GM10847 (cell line): ENCODE data around the gene FEV.

Experiments used
- POLR2A ChIP-seq: IDR thresholded peaks from 2 replicates; pipeline ENCODE4 v1.6.1; 2011; ENCODE audit not compliant: insufficient read length; ENCODE audit errors: extremely low read depth

Gene FEV

DNA sequence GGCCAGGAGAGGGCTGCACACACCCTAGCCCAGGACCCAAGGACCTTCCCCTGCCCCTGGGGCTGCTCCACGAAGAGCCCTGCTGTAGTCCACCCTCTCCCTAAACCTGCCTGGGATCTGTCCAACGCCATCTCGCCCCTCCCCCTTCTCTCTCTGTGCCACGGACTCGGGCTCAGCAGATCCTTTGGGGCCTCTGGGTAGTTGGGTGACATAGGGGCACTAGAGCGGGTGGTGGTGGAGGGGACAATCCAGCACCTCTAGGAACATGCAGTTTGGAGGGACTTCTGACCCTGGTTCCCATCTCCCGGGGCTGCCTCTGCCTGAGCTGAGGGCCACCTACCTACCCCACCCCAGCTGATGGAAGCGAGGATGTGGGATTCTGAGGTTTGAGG lies 15.6 kb upstream of the FEV start:
- no peak for TF ChIP-seq POLR2A

DNA sequence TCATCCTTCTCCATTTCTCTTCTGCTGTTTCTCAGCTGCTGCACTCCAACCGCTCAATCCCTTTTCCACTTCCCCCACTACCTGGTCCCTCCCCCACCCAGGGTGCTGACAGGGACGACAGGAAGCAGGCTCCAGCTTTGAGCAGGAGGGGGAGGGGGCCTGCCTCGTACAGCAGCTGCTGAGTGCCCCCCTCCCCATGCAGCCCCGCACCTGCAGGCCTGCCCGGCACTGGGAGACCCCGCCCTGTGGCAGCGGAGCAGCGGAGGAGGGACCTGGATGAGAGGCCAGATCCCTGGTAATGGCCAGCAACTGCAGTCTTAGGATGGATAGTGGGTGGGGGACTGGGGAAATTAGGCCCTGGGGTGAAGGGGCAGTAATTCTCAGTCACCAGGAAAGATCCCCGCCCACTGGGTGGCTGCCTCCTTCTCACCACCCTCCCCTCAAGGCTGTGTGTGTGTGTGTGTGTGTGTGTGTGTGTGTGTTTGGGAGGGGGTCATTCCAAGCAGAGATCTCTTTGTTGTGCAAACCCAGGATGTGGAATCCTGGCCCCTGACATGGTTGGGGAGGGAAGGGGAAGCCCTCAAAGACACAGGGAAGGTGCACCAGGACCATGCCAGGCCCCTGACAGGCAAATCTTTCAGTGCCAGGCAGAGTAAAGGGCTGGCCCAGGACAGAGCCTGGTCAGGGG lies 15.0 kb upstream of the FEV start:
- no peak for TF ChIP-seq POLR2A

DNA sequence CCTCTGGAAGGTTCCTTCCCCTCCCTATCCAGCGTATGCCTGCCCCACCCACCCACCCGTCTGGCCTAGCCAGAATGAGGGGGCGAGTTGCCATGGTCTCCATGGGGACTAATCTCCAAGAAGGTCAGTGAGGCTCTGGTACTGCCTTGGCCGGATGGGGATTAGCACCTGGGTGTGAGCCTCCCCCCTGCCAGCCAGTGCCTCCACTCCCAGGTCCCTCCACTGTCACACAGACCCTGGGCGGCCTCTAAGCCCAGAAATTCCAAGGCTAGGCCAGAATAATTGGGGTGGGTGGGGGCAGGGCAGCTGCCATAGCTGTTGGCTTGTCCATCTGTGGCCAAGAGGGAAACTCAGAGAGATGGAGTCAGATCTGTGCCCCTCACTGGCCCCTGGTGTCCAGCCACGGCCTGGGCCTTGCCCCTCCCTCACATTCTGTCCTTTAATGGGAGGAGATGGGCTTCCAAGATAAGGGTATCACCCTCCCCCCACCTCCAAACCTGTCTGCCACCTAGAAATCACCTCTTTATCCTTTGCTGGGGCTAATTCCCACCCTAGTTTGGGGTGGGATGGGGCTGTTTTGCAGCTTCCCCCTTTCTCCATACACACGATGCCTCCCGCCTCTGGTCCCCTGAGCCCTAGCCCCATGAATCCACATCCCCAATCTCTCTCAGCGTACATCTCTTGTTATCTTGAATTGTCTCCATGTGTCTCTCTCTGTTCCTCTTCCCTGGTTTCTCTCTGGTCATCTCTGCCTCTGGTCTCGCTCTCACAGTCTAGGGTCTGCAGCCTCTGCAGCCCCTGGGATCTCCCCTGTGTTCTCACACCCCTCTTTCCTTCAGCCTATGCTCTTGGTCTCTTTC lies 14.3 kb upstream of the FEV start:
- no peak for TF ChIP-seq POLR2A

DNA sequence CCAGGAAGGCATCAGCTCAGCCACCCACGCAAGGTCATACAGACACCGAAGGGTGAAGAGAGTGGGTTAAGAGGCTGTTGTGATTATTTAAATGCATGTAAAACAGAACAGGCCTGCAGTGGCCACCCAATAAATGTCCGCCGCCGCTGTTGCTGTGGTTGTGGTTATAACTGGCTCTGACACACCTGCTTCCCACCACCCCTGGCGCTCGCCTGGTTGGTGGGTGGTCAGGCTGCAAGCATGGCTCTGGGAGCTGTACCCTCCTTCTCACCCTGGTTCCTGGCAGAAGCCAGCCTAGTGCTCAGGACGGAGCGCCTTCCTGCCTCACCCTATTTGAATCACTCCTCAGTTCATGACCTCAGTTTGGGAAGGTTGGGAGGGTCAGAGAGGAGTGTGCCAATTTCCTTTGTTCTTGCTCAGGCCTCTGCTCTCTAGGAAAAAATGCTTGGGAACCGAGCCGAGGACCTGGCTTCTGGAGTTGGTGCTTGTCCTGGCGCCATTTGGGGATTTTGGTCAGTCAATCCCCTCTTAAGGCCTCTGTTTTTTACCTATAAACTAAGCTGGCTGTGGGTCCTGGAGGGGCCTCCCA lies 13.5 kb upstream of the FEV start:
- TF ChIP-seq POLR2A, result no peak

DNA sequence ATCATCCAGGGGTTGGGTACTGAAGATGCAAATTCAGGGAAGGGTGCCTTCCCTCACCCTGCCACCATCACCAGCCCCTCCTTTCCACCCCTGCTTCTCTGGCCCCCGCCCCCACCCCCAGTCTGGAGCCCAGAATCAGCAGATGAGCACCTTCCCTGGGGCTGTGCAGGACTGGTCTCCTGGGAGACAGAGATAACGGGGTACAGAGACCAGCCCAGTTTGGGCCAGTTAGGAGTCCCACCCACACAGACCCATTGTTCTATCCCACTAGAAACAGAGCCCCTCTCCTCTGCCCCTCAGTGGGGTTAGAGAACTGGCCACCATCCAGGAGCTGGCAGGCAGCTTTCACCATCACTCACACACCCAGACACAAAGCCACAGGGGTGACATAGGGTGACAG lies 12.7 kb upstream of the FEV start:
- TF ChIP-seq POLR2A, result no peak

DNA sequence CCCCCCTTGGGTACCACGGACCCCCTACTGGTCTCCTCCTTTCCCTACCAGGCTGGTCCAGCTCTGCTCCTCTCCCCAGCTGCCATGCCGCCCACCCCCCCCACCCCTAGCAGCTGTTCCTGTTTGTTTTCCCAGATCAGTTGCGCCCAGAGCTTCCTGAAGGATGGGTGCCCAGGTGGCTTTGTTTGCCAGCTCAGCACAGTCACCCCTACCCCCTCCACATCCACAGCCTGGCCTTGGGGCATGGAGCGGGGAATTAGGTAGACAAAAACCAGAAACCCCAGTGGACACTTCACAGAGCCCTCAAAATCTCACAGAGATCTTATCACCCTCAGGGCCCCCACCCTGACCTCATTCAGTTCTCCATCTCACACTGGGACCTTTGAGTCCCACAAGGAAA lies 12.0 kb upstream of the FEV start:
- TF ChIP-seq POLR2A, result no peak

DNA sequence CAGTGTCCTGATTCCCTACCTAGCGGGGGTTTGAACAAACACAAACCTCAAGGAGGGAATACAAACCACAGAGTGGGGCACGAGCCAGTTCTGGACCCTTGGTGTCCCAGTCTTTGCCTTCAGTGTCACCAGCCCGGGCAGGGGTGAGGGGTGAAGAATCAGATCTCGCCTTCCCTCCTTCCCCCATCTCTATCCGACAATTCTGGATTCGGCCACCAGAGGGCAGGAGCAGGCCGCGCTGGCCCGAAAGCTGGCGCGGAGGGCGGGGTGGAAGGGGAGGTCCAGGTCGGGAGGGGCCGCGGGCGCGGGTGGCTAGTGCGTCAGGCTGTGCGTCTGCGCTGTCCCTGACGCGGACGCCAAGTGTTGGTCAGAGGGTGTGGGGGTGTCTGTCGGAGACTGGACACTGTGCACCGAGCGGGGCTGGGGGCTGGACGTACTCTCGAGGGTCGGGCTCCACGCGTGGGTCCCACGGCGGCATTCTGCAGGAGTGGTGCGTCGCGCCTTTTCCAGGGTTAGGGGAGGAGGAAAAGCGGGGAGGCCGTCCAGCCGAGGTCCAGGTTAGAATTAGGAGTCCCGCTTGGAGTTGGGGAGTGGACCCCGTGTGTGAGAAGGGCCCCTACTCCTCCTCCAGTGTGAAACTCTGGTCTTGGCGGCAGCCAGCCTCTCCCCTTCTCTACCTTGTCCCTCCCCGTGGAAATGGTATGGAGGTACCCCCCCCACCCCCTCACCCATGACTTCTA lies 11.2 kb upstream of the FEV start:
- TF ChIP-seq POLR2A, result no peak

DNA sequence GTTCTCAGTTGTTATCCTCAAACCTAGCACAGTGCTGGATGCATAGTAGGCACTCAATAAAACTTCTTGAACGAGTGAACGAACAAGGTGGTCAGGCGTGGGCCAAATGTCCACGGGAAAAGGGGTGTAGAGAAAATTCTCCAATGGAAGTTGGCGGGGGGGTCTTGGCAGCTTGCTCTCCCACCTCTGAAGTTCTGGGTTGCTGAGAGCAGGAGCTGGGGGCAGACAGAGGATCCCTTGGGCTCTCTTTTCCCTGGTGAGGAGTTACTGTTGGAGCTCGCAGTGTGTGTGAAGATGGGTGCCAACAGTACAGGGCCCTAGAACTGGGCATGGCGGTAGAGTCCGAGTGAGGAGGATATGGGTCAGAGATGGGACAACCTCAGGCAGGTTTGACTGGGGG lies 10.6 kb upstream of the FEV start:
- TF ChIP-seq POLR2A, result no peak

DNA sequence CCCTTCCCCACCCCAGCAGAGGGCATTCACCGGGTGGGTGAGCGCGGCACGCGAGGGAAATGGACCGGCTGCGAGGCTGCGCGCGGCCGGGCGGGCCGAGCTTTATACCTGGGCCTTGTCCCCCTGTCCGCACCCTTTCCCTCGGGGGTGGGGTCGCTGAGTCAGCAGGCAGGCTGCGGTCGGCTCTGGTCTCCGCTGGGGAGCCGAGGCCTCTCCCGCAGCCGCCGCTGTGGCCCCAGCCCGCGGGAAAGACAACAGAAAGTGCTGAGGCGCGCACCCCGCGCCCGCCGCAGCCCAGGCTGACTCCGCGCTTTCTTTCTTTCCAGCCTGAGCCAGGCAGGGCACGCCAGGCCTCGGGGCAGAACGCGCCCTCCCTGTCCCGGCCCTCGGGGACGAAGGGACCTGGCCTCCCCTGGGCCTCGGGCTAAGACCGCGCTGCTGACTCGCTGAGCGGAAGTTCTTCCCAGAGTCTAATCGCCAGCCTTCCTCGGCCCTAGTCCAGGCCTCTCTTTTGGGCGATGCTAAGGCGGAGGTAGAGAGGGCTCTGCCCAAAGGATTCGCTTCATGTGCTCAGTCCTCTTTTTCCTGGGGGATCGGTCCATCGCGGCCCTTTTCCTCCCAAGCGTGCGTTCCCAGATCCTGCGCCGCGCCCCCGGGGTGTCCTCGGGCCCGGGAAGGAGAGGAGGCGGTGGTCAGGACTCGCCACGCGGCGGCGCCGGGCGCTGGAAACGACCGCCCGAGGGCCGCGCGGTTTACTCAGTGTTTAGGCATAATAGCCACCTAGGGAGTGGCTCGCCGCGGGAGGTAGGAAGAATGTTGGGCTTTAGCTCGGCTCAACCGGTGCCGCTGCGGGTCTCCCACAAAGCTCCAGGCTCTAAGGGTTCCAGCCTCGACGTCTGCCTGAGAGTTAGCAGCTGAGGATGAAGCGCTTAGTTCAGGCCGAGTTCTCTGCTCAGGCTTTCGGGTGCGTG lies 8.6 kb upstream of the FEV start, which contains the start of gene CRYBA2:
TSS of gene CRYBA2 (minus strand) at position 78 of the 971 bp plus-strand sequence. CDS start 246 bp downstream, outside the sequence.
- no peak for TF ChIP-seq POLR2A

DNA sequence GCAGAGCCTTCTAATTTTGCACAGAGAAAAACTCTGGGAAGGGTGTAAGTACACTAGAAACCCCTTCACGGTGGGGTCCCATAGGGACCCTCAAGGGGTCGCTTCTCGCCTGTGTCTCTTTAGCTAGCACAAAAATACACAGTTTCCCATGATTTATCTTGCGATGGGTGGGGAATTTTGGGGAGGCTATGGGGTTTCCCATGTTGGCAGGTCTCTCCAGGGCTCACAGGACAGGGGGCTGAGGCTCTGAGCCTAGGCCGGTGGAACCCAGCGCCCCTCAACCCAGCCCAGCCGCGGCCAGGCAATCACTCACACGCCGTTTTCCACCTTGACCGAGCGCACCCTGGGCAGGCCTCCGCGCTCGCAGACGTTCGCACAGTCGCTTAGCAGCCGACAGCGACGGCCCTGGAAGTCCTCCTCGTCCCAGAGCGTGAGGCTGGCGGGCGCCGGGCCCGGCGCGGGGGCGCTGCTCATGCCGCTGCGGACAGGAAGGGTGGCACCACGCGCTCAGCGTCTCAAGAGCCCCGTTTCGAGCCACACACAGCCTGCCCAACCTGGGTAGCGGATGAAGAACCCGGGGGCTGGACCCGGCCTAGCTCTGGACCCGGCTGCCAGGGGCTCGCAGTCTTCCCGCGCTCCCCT lies 7.8 kb upstream of the FEV start:
- no peak for TF ChIP-seq POLR2A

DNA sequence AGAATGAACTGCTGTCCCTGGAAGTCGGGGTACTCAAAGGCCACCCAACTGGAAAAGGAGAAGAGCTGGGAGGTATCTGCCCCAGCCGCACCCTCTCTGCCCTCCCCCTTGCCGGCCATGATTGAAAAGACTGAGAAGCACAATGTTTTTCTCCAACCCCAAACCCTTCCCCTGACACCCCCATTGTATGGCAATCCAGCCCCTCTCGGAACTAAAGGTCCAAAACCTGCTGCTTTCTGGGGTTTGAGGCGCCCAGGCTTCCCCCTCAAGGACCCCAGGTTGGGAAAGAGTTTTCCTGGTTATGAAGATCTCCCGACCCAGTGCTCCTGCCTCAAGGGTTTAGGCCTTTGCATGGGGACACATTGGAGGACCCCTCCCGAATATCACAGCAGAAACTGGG lies 7.2 kb upstream of the FEV start:
- no peak for TF ChIP-seq POLR2A

DNA sequence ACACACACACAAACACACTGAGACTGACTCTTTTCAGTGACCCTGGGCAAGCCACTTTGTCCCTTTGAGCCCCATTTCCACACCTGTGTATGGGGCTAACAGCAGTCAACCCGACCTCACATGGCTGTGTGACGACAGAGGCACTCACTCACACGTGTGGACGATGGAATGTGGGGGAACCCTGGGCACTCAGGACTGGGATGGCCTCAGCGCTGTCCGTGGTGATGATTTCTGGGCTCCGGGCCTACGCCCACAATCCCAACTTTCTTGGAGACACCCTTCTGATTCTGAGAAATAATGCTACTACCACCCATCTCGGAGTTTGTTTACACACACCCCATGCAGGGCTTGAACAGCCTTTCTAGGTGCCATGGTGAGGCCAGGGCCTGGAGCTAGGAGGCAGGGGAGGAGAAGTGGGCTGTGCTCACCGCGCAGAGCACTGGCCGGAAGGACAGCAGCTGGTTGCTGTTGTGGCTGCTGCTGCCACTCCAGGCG lies 6.7 kb upstream of the FEV start:
- no peak for TF ChIP-seq POLR2A

DNA sequence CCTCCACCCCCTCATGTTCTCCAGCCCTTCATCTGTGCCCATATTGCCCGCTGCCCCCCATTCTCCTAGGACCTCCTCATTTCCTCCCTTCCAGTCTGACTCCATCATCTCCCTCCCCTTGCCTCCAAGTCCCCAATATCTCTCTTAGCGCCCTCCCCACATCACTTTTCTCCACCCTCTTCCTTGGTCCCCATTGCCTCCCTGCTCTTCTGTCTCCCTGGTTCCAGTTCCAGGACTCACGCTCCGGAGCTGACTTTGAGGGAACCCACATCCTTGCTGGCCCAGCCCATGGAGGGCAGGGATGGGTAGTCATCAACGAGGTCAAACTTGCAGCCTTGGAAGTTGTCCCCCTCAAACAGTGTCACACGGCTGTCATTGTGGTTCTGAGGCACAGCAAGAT lies 5.6 kb upstream of the FEV start:
- no peak for TF ChIP-seq POLR2A

DNA sequence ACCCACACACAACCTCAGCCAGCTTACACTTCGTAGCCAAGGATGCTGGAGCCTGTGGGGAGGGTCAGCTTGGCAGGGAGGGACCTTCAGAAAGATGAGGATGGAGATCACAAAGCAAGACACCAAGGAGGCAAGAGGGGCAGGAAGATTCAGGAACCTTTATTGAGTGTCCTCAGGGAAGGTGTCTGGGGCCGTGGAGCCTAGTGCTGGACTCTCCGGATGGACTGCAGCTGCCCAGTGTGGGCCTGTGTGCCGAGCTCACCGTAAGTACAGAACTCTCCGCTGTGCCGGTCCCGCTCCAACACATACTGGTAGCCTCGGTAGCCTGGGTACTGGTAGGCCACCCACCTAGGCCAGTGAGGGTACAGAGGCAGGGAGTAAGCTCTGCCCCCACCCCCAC lies 5.1 kb upstream of the FEV start:
- no peak for TF ChIP-seq POLR2A
